NOMO-1 treated with DMSO at 0.1 percent for 48 hours (cell line): ENCODE measurements around the gene MBLAC1.

Experiments used
- DNase-seq: peaks from one replicate; lab custom pipeline; 2025; ENCODE audit not compliant: unreplicated experiment; lab: John Stamatoyannopoulos, UW

Gene MBLAC1

GRCh38 chr7:100126931-100127865, at the start of gene MBLAC1:
Gene MBLAC1 (plus strand): TSS chr7:100126967. CDS start chr7:100127396, 429 bp downstream.
- DNase-seq, result peak; percentile 92

DNA sequence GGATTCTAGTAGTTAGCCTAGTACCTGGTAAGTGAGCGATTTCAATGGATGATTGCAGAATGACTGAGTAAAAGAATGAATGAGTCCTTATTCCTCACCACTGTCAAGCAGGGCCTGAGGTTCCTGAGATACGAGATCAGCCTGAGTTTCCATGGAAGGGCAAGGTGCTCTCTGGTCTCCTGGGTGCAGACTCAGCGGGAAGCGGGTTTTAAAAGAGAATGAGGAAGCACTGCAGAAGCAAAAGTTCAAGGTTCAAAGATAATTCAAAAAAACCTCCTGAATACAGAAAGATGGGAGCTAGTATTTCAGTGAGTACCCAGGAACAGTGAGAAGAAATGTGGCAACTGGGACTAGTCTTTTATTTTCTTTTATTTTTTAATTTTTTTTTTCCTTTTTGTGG, 49.6 kb upstream of the MBLAC1 start:
- DNase-seq, result no peak

DNA sequence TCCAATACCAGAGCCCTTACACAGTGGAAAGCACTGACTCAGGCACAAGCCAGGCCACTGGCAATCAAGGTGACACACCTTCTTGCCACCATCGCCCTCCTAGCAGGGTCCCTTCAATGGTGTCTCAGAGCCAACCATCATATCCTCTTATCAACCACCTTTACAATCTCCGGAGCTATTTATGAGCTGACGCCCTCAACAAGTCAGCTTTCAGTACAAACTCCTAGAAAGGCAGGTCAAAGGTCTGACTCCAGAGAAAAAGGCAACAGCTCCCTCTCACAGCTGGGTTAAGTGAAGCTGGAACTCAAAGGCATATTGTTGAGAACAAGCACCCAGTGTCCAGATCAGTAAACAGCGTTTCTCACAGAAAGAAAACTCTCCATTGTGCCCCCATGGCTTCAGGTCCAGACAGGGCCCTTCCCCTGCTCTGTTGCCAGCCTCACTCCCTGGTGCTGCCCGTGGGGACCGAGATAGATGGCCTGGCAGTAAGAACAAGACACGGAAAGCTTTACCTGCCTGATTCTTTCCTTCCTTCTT, 47.7 kb upstream of the MBLAC1 start:
- no peak for DNase-seq

- no peak for DNase-seq
These were observed 45.7 kb upstream of the MBLAC1 start for GRCh38 chr7:100080907-100081534.

DNA sequence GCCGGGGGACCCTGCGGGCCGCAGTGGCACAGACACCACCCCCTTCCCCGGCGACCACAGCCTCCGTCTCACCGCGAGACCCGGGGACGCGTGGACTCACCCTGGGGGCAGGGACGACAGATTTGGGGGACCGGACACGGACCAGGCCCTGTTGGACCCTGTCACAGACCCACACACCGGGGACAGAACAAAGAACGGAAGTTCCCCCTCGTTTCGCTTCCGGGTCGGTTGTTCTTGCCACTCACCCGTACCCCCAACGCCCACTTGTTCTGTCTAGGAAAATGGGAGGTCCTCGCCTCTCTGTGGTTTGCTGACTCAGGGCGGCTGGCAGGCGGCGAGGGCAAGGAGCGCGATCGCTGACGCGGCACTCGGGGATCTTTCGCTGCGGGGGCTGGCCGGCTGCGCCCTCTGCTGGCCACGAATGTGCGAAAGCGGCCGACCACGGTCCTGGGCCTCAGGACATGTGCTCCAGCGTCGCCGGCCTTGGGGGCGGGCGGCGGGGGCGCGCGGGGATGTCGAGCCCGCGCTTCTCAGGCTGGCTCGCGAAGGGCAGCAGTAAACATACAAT, 45.1 kb upstream of the MBLAC1 start, which contains the start of gene ZNF3:
Gene ZNF3 (minus strand): TSS at position 189 of the 568 bp plus-strand sequence. CDS start 4,366 bp downstream, outside the sequence.
- DNase-seq, result peak; percentile 100

DNA sequence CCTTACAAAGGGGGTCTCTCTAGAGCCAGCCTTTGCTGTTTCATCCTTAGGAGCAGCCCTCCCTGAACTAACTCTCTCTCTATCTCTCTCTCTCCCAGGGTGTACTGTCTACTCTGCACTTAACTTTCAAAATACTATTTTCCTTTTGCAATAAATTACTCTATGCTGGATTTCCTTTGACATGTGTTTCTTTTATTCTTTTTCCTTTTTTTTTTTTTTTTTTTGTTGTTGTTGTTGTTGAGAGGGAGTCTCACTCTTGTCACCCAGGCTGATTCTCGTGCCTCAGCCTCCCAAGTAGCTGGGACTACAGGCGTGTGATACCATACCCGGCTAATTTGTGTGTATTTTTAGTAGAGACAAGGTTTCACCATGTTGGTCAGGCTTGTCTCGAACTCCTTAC, 43.8 kb upstream of the MBLAC1 start:
- DNase-seq, result no peak

- DNase-seq, result peak; percentile 23
These were observed 41.3 kb upstream of the MBLAC1 start for GRCh38 chr7:100085515-100085914.

DNA sequence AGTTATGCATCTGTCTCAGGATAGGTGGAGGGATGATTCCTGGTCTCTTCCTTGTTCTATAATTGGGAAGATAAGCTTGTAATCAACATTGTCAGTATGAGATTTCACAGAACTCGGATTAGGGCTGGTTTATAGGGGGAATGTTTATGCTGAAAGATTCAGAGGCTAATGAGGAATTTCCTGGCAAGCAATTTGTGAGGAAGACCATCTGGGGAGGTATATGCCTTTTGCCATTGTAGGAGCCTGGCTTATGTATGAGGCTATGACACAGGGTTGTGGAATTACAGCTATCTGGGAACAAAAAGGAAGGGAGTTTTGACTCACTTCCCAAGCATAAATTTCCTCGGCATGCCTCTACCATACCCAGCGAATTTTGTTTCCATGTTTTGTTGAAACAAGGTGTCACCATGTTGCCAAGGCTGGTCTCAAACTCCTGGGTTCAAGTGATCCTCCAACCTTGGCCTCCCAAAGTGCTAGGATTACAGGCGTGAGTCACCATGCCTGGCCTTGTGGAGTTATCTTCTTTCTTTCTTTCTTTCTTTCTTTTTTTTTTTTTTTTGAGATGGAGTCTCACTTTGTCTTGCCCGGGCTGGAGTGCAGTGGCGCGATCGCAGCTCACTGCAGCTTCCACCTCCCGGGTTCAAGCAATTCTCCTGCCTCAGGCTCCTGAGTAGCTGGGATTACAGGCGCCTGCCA, 39.6 kb upstream of the MBLAC1 start:
- no peak for DNase-seq

GRCh38 chr7:100088095-100088620, 38.6 kb upstream of the MBLAC1 start:
- no peak for DNase-seq

DNA sequence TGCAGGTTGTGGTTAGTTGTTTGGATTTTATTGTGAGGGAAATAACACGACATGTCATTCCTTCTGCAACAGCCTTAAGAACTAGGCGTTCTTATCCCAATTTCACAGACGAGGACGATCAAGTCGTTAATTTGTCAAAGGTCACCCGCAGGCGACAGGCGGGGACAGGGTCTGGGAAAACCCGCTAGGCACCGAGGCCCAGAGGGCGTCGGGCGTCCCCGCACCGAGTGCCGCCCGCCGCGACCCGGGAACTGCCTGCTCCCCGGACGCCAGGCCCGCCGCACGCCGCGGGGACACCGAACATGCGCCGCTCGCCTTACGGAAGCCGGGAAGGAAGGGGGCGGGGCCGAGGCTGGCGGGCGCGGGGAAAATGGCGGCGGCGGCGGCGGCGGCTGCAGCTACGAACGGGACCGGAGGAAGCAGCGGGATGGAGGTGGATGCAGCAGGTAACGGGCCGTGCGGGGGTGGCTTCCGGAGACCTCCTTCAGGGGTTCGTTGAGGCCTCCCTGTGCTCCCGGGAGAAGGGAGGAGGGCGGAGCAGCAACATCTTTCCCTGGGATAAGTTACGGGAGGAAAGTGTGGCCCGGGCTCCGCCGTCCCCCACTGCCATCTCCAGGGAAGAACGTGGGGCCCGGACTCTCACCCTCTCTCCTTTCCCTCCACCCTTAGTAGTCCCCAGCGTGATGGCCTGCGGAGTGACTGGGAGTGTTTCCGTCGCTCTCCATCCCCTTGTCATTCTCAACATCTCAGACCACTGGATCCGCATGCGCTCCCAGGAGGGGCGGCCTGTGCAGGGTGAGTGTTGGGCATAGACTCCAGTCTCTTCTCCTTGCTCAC, 37.9 kb upstream of the MBLAC1 start, which contains the start of gene COPS6:
Gene COPS6 (plus strand): TSS at position 349 of the 837 bp plus-strand sequence. CDS start 22 bp downstream, at position 371.
- DNase-seq, result peak; percentile 70

GRCh38 chr7:100089458-100090196, 37.1 kb upstream of the MBLAC1 start:
- DNase-seq, result no peak

GRCh38 chr7:100090527-100091410, 36.0 kb upstream of the MBLAC1 start:
- DNase-seq, result no peak

DNA sequence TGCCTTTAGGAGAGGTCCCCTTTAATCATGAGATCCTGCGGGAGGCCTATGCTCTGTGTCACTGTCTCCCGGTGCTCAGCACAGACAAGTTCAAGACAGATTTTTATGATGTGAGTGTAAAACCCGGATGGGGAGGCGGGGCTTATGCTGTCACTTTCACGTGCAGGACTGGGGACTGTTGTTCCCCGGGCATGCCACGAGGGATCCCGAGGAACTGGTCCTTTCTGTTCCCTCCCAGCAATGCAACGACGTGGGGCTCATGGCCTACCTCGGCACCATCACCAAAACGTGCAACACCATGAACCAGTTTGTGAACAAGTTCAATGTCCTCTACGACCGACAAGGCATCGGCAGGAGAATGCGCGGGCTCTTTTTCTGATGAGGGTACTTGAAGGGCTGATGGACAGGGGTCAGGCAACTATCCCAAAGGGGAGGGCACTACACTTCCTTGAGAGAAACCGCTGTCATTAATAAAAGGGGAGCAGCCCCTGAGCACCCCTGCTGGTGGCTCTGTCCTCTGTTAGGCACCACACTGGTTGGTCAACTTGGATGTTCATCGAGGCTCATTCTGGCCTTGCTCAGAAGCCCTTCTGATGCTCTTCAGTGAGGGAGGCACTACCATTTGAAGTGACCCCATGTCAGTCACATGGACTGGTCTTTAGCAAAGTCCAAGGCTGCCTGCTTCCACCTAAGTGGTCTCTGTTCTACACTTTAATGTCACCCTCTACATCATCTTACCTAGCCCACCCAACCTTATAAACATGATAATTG, 35.2 kb upstream of the MBLAC1 start:
- DNase-seq, result no peak

DNA sequence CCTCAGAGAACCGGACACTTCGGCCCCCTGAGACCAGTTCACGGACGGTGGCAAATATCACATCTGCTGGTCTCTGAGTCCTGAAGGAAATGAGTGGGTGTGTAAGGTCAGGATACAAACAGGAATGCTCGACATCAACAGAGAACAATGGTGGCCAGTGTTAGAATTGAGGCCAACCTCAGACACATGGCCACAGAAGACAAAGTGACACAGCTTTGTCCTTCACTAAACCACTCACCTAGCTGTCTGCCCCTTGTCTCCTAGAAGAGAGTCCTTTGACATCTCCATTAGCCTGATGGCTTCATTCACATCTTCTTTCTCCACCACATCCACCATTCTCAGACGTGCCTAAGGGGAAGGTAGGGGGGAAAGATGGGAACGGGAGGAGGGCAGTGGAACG, 33.7 kb upstream of the MBLAC1 start:
- DNase-seq, result no peak

DNA sequence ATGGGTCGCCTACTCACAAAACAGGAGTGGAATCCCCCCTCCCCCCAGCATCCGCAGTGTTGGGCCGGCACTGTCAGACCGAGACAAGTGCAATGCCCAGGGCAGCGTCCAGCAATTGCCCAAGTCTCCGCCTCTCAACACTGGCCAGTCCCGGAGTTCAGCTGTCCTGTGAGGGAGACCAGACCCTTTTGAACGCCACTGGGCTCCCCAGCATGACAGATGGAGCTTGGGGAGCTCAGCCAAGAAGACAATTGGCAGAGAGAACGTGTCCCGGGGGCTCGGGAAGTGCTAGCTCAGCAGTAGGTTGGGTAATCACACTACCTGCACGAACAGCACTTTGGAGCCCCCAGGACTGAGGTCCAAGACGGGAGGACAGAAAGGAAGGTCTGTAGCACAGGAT, 33.3 kb upstream of the MBLAC1 start:
- DNase-seq, result no peak

DNA sequence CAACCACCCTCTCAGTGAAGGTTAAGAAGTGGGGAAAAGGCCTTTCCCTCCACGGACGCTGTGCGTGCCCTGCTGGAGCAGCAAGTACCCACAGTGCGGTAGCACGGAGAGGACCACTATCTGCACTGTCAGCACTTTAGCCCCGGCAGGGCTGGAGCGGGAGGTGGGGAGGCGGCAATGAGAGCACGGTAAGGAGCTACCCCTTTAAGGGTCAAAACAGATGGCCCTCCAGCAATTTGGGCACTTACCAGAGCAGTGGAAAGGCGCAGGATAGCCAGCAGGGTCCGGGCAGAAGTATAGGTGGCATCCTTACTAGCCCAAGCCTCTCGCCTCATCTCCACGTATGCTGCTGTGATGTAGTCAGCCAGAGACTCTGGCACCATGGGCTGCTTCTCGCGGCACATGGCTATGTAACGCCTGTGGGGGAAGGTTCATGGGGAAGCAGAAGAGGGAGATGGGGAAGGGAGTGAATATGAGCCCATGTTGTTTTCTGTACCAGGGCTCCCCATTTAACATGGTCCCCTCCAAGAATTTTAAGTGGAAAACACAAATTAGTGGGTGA, 32.8 kb upstream of the MBLAC1 start:
- DNase-seq, result no peak

- DNase-seq, result no peak
These were observed 31.5 kb upstream of the MBLAC1 start for GRCh38 chr7:100095289-100095688.
